DMS53 treated with DMSO at 0.1 percent for 48 hours (cell line): ENCODE measurements around the gene ZNF497.
"Not testable (repeated sequence)": the region's sequence is repeated elsewhere in the genome, so short reads cannot be mapped to it uniquely, and the experiment has no call there.

Experiments
- DNase-seq: peaks from one replicate; lab custom pipeline; 2025; ENCODE audit not compliant: unreplicated experiment; lab: John Stamatoyannopoulos, UW

ZNF497 gene

GRCh38 chr19:58350001-58350861 is 12.3 kb downstream of the ZNF497 start:
- DNase-seq = no peak

- DNase-seq = no peak
These were observed 13.0 kb downstream of the ZNF497 start for GRCh38 chr19:58349590-58349989.

GRCh38 chr19:58348080-58348479 is 14.5 kb downstream of the ZNF497 start:
- not testable (repeated sequence) for DNase-seq

GRCh38 chr19:58346961-58347929 is 15.3 kb downstream of the ZNF497 start:
- DNase-seq = no peak

GRCh38 chr19:58345558-58345957 is 17.0 kb downstream of the ZNF497 start:
- no peak for DNase-seq

GRCh38 chr19:58338825-58339558 is 23.6 kb downstream of the ZNF497 start:
- DNase-seq = no peak

GRCh38 chr19:58338336-58338735 is 24.2 kb downstream of the ZNF497 start:
- no peak for DNase-seq

GRCh38 chr19:58336820-58337219 is 25.7 kb downstream of the ZNF497 start:
- DNase-seq = no peak

- DNase-seq = no peak
These were observed 26.3 kb downstream of the ZNF497 start for GRCh38 chr19:58336216-58336615.

GRCh38 chr19:58335630-58336029 is 26.9 kb downstream of the ZNF497 start:
- DNase-seq = no peak

- no peak for DNase-seq
These were observed 27.8 kb downstream of the ZNF497 start for GRCh38 chr19:58334691-58335249.

GRCh38 chr19:58332697-58333096 is 29.9 kb downstream of the ZNF497 start:
- DNase-seq = no peak

GRCh38 chr19:58330458-58330857 is 32.1 kb downstream of the ZNF497 start:
- DNase-seq = no peak

- no peak for DNase-seq
These were observed 33.6 kb downstream of the ZNF497 start for GRCh38 chr19:58328999-58329398.

- peak; percentile 84 for DNase-seq
These were observed 35.4 kb downstream of the ZNF497 start, which contains the start of gene ZSCAN22 for GRCh38 chr19:58326914-58327726. ZSCAN22 (plus strand) TSS chr19:58326994; CDS start chr19:58334803, 7,809 bp downstream.

- no peak for DNase-seq
These were observed 36.0 kb downstream of the ZNF497 start for GRCh38 chr19:58326501-58326913.

GRCh38 chr19:58325311-58326022 is 37.1 kb downstream of the ZNF497 start:
- no peak for DNase-seq

GRCh38 chr19:58319241-58319640 is 43.3 kb downstream of the ZNF497 start:
- no peak for DNase-seq

GRCh38 chr19:58318297-58318696 is 44.3 kb downstream of the ZNF497 start:
- no peak for DNase-seq
